Lung microvascular endothelial cell (primary cell): ENCODE data around the gene PIP5K1C. TPM values are rescaled to one million over a fixed set of nuclear protein-coding genes. Genes with fewer than 3 reads are reported as not detected.
"Not testable (repeated sequence)": the region's sequence is repeated elsewhere in the genome, so short reads cannot be mapped to it uniquely, and the experiment has no call there.

ENCODE experiments used
- DNase-seq, 2 donors: peaks; one replicate each; pipeline versions ENCODE4 v3.0.0 to v3.0.0-alpha.2; 2010; ENCODE audit warnings: low read depth in 2 of 2
- total RNA-seq: library from RNA; depleted of rRNA; stranded (reverse); fragments of >200 nt; gene quantifications from 2 replicates; pipeline ENCODE4 v1.2.1, GENCODE V29; 2014

PIP5K1C gene
- total RNA-seq, 1 donor from 2014 or later: 28.0 TPM

DNA sequence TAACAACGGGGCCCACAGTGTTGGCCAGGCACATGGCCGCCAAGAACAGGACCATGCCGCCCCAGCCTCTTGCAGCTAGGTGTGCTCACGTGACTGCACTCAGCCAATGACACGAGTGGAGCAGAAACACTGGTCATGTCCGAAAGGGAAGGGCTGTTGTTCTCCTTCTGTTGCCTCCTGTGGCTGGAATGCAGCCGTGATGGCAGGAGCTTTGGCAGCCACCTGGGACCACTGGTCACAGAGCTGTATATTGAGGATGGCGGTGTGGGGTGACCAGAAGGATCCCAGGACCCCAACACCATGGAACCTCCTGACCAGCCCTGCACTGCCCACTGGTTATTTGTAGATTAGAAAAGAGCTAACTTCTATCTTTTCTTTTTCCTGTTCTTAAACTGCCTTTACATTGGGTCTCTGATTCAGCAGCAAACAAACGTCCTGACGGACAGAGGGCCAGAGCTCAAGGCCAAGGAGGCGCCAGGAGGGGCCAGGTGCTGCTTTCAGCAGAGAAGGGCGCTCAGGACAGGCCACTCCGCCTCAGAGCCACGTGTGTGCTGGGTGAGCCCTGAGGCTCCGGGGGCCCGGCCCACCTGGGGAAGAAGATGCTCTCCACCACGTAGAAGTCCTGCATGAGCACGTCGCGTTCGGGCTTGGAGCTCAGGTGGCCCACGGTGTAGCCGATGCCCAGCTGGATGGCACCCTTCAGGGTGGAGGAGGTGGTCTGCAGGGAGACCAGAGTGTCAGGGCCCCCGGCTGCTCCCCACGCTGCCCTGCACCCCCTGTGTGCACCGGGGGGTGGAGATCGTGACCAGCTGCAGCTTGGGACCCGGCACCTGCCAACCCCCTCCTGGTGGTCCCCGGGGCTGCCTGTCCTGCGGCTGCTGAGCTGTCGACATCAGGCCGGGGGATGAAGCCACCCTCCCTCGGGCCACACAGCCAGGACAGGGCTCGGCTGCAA, 38.7 kb downstream of the PIP5K1C start:
- DNase-seq: no peak

DNA sequence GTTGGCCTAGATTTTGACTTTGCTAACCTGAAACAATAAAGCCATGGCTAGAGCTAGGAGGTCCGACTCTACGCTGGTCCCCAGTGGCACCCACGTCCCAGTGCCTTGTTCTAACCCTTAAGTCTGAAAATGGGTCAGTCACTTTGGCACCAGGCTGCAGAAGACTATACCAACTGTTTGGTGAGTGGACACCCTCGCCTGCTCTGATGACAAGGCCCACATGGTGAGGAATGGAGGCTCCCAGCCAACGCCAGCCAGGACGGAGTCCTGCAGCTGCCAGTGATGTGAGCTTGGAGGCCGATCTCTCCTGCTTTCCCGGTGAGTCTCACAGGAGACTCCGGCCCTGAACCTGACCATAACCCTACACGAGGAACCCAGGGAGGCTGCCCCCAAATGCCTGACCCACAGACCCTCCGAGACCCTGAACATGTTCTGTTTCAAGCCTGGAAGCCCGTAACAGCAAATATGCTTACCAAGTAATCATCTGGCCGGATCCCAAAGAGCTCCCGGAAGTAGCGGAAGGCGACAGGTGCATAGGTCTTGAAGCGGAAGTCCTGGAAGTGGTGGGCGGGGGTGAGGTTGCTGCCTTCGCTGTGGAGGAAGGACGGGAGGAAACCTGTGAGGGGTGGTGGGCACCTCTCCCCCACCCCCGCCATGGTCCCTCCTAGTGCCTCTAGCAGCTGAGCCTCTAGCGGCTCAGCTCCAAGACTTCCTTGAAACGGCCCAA, 39.6 kb downstream of the PIP5K1C start:
- peak; percentile 35 to 50 for DNase-seq

DNA sequence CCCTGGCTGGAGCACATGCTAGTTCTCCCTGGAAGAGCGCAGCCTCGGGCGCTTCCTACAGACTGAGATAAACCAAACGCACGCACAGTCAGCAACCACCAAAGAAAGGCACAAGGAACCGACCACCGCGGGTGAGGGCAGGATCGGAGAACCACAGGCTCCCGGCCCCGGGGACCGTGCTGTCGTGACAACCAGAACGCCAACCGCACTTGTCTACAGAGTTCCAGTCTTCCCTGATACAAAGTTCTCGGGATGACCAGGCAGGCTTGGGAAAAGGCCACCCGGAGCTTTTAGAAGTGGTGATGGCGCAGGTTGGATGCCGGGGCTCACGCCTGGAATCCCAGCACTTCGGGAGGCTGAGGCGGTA, 40.5 kb downstream of the PIP5K1C start:
- DNase-seq: no peak

DNA sequence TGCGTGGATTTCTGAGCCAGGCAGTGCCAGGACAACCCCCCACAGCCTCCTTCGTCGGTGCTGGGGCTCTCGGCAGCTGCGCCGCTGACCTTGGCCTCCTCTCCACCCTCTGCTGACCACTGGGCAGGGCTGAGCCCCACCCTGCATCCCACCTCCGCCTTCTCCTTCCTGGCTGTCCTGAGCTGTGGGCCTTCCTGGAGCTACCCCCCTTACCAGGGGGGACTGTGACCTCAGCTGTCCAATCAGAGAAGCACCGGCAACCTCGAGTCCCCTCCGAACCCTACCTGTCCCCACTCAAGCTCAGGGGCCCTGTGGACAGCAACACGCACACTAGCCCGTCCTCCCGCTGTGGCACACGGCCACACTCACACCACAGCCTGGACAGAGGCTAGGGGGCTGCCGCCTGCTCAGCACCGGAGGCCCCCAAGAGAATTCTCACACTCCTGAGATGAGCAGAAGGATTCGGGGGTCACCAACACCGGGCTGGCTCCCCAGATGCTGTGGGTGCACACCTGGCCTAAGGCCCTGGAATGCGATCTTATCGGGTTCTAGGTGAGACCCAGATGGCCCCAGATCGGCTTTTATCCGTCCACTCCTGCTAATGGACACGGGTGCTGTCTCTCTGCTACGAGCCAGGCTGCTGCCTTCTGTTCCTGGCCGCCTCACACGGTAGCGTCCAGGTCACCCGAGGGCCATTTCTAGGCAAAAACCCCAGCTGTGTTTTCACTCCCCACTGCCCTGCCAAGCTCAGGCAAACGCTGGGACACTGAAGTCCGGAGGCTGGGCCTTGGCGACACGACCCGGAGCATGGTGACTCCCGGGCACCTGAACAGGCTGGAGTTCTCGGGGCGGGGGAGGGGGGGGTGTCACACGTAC, 41.2 kb downstream of the PIP5K1C start:
- no peak for DNase-seq

DNA sequence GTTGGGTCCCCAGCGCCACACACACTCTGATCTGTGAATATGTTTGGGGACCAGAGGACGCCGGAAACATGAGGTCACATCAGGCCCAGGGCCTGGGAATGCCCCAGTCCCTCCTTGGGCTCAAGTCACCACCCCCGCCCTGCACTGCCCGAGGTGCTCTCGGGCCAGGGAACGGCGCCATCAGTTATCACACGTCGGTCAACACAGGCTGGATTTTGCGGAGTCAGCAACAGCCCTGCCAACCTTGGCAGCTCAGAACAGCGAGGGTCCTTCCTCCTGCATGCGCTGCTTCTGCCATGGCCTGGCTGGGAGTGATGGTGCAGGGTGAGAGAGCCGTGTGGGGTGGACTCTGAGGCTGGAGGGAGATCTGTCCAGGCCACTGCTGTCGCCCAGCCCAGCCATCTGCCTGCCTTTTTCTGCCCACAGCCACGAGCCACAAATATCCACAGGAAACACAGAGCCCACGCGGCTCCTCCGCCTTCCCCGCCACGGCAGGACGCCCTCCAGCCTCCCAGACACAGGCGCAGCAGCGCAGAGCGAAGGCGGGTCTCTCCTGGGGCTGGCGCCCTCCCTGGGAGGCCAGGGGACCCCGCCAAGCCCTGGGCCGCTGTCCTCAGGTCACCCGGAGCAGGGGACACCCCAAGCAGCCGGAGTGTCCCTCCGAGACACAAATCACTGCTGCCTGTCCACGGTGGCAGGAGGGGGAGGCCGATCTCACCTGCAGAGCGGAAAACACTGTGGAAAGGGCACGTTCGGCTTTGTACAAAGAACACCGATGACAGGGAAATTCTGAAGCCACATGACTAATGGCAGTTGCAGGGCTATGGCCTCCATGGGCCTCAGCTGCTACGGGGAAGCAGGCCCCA, 42.0 kb downstream of the PIP5K1C start:
- no peak for DNase-seq

DNA sequence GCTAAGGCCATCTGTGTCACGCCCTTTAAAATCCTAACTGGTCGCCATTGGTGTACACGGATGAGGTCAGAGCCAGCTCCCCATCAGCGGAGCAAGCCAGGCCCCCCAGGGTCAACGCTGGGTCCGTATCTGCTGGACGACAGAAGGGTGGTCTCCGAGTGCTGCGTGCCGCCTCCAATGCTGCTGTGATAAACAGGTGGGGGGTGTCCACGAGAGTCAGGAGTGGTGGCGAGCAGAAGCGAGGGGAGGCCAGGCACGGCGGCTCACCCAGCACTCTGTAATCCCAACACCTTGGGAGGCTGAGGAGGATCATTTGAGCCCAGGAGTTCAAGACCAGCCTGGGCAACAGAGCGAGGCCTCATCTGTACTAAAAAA, 42.9 kb downstream of the PIP5K1C start:
- no peak for DNase-seq

DNA sequence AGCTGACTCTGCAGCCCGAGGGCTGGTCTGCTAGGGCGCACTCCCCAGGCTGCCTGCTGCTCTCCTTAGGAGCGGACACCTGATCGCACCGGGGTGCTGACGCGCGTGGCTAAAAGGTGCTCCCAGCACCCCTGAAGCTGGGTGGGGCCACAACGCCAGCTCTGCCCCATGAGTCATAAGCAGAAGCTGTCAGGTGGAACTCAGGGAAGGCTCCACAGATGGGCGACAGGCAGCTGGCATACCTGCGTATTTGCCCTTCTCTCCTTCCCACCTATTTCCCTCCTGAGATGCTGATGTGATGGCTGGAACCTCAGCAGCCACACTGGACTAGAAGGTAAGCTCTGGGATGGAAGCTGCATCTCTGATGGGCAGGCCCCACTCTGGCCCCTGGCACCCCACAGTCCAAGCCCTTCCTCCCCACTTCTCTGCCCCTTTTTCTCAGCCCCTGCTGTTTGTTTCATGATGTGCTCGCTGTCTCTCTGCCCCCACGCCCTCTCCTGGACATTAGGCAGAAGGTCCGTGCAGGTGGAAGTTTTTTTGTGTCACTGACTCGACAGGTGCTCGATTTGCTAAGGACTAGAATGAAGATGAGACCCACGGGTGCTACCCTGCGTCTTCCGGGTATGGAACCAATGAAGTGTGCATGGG, 43.4 kb downstream of the PIP5K1C start:
- DNase-seq: no peak

DNA sequence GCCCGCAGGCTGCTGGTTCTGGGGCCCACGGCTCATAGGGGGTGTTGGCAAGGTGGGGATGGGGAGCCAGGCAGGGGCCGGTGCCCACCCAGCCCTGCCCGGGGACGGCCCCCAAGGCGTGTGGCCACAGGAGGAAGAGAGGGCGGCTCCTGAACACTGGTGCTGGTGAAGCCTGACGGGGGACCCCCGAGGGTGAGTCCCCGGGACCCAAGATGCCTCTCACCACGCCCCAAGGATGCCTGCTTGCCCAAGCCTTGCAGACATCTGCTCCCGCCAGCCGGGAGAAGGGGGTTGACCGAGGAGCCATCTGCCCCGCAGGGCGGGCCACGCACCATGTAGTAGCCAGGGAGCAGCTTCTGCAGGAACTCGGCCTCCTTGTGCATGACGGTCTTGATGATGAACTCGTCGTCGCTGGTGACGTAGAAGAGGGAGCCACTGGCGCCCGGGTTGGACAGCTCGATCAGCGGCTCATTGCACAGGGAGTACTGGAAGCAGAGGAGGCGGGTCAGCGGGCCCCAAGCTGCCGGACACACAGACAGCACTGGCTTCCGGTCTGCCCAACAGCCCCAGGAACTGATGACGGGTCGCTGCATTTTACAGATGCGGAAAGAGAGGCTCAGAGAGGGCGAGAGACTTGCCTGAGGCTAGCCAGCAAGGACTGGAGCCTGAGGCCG, 44.1 kb downstream of the PIP5K1C start:
- peak; percentile 20 to 29 for DNase-seq

DNA sequence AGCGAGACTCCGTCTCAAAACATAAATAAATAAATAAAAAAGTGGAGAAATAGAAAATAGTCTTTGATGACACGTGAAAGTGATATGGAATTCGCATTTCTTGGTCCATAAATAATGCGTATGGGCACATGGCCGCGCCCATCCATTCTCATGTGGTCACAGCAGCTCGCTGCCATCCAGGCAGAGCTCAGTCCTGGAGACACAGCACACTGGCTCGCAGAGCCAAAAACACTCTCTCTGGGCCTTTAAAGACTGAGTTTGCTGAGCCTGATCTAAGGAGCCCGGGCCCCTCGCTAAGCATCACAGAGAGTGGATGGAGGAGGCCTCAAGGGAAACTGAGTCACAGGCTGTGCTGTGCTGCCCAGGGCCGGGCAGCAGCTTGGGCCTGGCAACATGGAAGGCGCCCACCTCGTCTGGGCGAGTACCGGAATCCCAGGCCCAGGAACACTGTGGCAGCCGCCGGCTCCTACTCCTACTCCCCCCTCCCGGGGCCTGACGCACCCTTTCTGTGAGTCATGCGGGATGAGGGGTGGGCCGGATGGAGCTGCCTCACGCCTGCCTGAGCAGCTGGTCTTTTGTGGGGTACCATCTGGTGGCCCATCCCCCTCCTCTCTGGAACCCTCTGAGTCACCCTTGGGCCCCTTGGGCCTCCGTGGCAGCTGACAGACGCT, 44.7 kb downstream of the PIP5K1C start:
- DNase-seq: peak; percentile 28 to 96

DNA sequence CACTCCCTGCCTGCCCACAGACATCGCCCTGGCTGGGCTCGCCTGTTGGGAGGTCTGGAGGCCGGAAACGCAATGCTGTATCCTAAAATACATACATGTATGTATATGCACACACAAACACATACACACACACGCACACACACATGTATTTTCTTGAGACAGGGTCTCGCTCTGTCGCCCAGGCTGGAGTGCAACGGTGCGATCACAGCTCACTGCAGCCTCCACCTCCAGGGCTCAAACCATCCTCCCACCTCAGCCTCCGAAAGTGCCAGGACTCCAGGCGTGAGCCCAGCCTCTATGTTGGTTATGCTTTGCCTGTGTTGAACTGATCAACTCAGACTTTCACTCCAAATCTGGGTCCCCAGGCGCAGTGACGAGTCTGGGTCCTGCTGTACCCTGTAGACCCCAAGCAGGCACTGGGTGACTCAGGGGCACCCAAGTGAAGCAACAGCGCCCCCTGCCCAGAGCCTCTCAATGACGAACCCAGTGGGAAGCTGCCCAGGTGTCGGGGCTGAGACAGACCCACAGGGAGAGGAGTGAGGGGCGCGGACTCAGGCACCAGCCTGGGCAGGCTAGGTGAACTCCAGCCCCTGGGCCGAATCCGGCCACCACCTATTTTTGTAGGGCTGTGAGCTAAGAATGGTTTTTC, 46.3 kb downstream of the PIP5K1C start:
- no peak for DNase-seq

DNA sequence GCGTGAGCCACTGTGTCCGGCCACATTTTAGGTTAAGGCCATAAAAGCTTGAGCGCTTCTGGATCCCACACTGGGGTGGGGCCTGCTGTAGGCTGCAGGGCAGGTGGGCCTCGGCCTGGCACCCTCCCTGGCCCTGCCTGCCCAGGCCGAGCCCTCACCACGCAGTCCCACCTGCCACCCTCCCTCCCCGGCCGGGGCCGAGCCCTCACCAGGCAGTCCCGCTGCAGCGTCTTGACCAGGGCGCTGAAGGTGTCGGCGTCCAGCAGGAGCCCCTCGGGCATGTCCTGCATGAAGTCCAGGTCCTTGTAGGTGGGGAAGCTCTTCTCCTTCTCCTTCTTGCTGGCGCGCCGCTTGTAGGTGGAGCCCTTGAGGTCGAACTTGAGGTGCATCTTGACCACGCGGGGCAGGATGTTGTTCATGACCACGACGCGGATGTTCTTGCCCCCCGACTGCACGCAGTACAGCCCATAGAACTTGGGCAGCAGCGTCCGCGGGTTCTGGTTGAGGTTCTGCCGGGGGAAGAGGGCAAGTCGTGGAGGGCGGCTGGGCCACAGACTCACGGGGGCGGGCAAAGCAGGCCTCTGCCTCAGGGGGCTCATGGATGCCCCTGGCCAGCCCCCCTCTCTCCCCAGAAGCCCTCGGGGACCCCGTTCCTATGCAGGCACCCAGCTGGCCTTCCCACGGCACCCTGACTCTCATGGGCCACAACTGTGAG, 47.0 kb downstream of the PIP5K1C start:
- no peak for DNase-seq

DNA sequence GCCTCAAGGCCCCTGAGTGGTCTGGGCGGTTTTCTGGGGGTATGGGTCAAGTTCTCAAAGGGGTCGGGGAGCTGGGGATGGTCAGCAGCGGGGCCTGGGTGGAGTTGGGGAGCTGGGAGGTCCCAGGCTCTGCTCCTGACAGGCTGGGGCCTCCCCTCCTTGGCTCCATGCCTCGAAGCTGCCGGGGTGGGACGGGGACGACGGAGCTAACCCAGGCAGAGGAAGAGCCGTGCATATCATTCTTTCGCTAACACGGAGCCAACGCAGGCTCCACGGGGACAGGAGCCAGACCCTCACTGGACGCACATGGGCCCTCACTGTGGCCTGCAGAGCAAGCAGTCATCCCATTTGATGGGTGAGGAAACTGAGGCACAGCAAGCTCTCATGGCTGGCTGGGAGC, 47.8 kb downstream of the PIP5K1C start:
- no peak for DNase-seq

DNA sequence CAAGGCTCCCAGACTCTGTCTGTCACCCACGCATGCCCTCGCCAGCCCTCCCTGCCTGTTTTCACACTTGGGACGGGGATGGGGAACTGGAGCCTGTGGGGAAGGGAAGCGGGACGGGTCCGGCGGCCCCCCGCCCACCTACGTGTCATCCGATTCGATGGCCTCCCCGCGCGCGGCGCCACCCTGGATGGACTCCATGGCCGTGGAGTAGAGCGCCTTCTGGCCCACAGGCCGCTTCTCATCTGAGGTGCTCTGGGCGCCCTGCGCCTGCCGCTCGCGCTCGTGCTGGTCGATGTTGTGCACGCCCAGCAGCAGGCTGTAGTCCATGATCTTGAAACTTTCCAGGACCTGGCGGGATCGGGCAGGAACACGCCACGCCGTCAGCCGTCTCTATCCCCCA, 48.6 kb downstream of the PIP5K1C start:
- no peak for DNase-seq

DNA sequence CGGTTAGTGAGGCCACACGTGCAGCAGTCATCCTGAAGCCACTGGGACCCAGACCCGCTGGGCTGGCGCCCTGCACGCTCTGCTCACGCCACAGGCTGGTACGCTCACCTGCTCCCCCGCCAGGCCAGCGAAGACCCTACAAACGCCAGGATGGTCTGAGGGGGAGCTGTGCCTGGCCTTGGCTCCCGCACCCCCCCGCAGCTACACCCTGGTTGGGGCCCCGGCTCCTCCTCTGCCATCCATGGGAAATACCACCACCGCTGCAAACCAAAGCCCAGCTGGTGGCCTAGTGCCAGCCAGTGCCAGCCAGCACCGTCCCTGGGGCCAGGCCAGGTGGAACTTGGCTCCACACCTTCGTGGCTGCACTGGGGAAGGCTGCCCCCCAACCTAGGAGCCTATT, 50.4 kb downstream of the PIP5K1C start:
- DNase-seq: no peak

DNA sequence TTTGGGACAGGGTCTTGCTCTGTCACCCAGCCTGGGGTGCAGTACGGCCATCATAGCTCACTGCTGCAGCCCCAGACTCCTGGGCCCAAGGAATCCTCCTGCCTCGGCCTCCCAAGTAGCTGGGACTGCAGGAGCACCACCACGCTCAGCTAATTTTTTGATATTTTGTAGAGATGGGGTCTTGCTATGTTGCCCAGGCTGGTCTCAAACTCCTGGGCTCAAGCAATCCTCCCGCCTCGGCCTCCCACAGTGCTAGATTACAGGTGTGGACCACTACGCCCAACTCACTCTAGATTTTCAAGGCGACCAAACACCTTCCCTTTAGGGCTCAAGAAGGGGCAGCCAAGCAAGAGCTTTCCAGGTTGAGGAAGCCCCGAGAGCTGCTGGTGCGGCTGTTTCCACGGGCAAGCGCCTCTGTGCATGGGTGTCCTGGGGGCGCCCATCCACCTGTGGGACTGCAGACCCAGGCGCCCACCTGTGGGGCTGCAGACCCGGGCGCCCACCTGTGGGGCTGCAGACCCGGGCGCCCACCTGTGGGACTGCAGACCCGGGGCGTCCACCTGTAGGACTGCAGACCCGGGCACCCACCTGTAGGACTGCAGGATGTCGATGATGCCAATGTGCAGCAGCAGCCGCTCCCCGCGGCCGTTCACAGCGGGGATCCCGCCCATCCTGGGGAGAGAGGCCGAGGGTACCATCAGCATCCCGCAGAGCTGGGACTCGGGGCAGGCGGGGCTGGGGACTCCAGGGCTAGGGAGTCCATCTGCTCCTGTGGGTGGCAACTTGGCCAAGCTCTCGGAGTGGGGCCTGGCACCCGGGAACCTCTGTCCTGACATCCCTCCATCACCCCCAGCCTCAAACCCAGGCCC, 52.0 kb downstream of the PIP5K1C start:
- no peak for DNase-seq

DNA sequence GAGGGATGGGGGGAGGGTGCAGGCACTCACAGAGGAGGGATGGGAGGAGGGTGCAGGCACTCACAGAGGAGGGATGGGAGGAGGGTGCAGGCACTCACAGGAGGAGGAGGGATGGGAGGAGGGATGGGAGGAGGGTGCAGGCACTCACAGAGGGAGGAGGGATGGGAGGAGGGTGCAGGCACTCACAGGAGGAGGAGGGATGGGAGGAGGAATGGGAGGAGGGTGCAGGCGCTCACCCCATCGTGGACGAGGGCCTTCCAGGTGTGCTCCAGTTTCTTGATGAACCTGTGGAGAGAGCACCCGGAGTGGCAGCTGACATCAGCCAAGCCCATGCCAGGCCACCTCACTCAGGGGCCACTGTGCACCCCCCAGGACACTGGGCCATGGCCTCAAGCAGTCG, 53.2 kb downstream of the PIP5K1C start:
- DNase-seq: not testable (repeated sequence)
